GM18508 (cell line): Measurements from ENCODE around the gene USP40.

Experiments
- ATAC-seq: cut with Tn5 transposase; IDR thresholded peaks from one replicate; pipeline ENCODE4 v1.9.1; 2021; ENCODE audit warnings: moderate number of reproducible peaks; ENCODE audit not compliant: insufficient read depth, unreplicated experiment

The USP40 gene

DNA sequence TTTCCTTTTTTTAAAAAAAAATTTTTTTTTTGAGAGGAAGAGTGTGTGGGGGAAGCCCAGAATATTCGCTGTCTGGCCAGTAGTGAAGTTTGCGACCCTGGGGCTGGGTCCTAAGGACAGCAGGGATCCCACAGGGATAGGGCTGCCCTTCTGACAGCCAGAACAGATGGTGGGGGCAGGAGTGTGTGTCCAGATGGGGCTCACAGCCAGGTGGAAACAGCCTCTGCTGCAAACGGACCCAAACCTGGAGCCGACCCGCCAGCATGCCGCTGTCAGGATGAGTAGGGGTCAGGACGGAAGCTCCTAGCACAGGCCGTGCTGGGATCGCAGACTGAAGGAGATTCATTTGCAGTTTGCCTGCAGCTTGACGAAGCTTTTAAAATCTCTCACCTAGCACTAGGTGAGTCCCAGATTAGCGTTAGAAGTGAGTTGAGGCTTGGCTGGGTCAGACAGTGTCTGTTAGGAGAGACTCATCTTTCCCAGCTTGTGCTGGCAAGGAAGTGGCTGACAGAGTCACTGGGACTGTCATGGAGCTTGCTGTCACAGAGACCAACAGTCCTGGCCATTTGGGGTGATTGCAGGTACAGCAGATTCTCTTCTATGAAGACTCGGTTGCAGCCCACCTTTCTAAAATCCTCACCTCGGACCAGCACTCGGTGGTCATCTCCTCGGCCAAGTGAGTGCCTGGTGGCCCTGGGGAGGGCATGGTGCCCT, 118.9 kb downstream of the USP40 start:
- ATAC-seq: no peak

DNA sequence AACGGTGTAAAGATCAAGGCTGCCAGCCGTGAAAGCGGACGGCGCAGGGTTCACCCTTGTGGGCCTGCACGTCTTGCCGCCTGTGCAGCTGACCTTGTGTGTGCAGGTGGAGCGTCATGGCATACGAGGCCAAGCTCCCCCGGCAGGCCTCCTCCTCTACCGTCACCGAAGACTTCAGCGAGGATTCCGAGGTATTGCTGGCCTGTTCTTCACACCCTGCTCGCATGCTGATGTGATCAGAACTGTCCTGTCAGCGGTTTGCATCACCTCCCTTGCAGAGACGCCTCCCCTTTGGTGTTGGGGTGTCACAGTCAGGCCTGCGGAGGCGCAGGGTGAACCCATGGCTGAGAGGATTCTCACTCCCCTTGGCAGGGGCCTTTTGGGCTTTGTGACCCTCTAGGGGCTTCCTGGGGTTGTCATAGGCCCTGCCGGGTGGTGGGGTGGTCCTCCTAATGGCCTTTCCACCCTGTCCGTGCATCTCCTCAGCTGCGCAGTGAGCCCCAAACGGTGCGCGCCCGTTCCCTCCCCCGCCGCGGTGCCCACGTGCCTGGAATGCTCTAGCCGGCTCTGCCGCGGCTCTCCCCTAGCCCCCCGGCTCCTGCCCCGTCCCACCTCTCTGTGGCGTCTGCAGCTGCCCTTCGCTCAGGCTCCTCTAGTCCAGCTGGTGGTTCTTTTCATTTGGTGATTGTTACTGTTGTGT, 119.8 kb downstream of the USP40 start:
- ATAC-seq: no peak

- ATAC-seq: no peak
Observed at GRCh38 chr2:233446121-233446520, 120.5 kb downstream of the USP40 start.

GRCh38 chr2:233445152-233445830, 121.3 kb downstream of the USP40 start:
- no peak for ATAC-seq

GRCh38 chr2:233444501-233444900, 122.1 kb downstream of the USP40 start:
- no peak for ATAC-seq

GRCh38 chr2:233443511-233444183, 122.9 kb downstream of the USP40 start:
- ATAC-seq: no peak

- ATAC-seq: no peak
Observed at GRCh38 chr2:233442028-233442310, 124.6 kb downstream of the USP40 start.

DNA sequence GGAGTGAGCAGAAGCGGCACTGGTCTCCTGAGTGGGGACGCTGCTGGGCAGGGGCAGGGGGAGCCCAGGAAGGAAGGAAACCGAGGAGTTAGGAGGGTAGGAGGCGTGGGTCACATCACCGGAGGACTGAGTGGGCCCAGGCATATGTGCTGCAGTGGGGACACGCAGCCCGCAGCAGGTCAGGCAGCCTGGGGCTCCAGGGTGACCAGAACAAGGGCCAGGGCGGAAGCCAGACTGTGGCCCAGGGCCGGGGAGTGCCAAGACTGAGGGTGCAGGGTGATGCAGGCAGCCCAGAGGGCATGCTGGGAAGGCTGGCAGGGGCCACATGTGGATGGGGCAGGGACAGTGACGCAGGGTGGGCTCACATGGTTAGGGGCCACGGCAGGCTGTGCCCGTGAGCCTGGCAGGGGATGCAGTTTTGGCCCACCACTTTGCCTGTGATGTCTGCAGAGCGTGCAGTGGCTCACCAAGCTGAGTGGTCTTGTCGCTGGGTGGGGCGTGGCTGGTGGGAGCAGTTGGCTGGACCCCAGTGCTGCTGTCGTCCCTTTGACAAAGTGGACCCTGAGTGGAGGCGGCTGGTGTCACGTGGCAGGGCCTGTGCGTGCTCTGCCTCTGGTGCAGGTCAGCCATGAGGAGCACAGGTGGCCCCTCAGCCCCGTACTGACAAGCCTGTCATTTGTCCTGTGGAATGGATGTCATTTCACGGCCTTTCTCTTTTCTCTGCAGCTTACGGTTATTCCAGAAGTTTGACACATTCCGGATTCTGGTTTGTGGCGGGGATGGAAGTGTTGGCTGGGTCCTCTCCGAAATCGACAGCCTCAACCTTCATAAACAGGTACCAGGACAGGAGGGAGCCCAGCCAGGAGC, 125.2 kb downstream of the USP40 start:
- ATAC-seq: no peak

DNA sequence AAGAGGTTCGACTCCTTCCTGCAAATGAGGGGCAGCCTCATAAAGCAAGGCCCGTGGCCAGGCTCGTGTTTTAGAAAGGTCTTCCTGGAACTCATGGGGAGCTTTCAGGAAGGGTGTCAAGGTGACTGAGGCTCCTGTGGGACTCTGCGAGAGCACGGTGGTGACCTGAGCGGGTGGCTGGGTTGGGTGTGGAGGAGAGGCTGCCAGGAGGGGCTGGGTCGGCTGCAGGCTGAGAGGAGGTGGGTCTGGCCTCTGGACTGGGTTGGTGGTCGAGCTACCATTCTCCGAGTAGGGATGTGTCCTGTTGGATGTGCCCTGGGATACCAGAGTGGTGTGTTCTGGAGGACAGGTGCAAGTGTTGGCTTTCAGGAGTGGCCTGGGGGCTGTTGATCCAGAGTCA, 125.9 kb downstream of the USP40 start:
- ATAC-seq: no peak

GRCh38 chr2:233440314-233440713, 126.3 kb downstream of the USP40 start:
- no peak for ATAC-seq

DNA sequence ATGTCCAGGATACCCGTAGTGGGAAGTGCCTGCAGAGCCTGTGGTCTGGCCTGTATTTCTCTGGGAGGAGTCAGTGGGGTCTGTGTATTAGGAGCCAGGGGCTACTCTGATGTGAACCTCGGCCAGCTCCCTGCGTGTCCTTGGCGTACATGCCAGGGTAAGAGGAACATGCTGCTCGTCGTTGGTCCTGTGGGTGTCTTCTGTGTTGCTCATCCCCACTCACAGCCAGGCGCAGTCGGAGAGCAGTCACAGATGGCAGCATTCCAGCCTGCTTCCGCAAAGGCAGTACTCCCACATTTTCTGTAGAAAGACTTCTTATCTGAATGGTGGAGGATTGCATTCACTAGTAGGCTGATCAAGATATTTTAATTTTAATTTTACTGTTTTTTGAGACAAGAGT, 127.4 kb downstream of the USP40 start:
- ATAC-seq: no peak

DNA sequence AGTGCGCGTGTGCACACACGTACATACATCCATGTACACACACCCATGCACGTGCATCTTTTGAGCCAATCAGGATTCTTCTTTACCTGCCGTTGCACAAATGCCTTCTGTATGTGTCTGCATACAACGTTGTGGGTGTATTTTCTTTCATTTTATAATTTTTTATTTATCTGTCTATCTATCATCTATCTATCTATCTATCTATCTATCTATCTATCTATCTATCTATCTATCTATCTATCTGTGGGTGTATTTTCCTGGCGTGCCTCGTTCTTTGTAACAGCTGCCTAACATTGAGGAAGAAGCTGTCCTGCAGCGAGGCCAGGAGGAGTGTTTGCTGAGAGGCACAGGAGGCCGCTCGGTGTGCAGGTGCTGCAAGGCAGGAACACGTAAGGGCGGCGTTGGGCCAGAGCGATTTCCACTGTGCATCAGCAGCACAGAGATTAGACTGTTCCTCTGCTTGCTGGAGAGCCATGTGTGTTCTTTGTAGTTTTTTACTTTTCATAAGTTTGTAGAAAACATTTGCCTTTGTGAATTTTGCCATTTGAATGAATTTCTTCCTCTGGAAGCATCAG, 127.9 kb downstream of the USP40 start:
- ATAC-seq: no peak

- no peak for ATAC-seq
Observed at GRCh38 chr2:233437439-233437955, 129.1 kb downstream of the USP40 start.

GRCh38 chr2:233436691-233437438, 129.7 kb downstream of the USP40 start:
- no peak for ATAC-seq

DNA sequence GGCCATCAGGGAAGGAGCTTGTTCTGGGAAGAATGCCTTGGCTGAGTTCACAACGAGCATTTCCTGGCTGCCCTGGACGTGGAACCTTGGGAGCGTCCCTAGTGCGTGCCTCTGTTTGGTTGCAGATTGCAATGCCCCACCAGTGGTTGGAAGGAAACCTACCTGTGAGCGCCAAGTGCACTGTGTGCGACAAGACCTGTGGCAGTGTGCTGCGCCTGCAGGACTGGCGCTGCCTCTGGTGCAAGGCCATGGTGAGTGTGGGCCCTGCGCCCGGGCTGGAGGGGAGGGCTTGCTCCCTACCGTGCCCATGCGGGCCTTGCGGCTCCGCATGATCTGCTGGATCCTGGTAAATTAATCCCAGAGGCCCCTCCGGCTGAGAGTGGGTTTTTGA, 130.4 kb downstream of the USP40 start:
- no peak for ATAC-seq

GRCh38 chr2:233435436-233436190, 131.0 kb downstream of the USP40 start:
- no peak for ATAC-seq

GRCh38 chr2:233434666-233435330, 131.8 kb downstream of the USP40 start:
- ATAC-seq: no peak

GRCh38 chr2:233433794-233434193, 132.8 kb downstream of the USP40 start:
- ATAC-seq: no peak
